Astrocyte (in vitro differentiated cells and primary cell): ENCODE measurements around the gene SLX4.

Experiments used
- EZH2 ChIP-seq: IDR thresholded peaks from 2 replicates; pipeline ENCODE4 v1.6.1; 2012; ENCODE audit warnings: mild to moderate bottlenecking, low read length, inconsistent platforms; ENCODE audit not compliant: insufficient read depth
- TF ChIP-seq, protein P1 (sequence below): IDR thresholded peaks from 2 replicates; pipeline ENCODE4 v1.5.1; 2011; ENCODE audit warnings: low read depth, mild to moderate bottlenecking, inconsistent platforms, low read length, moderate library complexity; ENCODE audit not compliant: insufficient read depth

DNA sequence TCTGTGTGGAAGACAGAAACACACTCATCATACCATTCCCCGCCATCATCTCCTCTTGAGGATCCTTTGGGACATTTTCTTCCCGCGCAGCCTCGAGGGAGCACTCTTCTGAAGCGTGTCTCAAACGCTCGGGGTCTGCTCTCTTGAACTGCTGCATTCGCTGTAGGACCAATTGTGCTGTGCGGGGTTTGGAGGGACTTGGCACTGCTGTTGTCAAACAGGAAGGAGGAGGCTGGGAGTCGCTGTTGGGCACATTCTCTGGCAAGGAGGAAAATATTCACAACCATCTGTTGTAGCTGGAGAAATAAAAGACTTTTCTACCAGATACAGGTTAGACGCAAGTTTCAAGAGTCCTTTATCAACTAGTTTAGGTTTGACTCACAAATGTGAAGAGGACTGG lies 5.0 kb downstream of the SLX4 start:
- TF ChIP-seq EZH2 = no peak
- TF ChIP-seq, protein P1, sequence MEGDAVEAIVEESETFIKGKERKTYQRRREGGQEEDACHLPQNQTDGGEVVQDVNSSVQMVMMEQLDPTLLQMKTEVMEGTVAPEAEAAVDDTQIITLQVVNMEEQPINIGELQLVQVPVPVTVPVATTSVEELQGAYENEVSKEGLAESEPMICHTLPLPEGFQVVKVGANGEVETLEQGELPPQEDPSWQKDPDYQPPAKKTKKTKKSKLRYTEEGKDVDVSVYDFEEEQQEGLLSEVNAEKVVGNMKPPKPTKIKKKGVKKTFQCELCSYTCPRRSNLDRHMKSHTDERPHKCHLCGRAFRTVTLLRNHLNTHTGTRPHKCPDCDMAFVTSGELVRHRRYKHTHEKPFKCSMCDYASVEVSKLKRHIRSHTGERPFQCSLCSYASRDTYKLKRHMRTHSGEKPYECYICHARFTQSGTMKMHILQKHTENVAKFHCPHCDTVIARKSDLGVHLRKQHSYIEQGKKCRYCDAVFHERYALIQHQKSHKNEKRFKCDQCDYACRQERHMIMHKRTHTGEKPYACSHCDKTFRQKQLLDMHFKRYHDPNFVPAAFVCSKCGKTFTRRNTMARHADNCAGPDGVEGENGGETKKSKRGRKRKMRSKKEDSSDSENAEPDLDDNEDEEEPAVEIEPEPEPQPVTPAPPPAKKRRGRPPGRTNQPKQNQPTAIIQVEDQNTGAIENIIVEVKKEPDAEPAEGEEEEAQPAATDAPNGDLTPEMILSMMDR = no peak
